Right lobe of liver (tissue), 4 donors: ENCODE measurements around the gene C19orf47.

Experiments
- CTCF ChIP-seq, 4 donors: fragments of 200-600 bp in 3 of 4; fragments of 450-650 bp in 1 of 4; IDR thresholded peaks; one replicate each; pipeline versions ENCODE4 v1.5.1 to v1.8.0; 2016 to 2022; ENCODE audit warnings: antibody characterized with exemption in 4 of 4, mild to moderate bottlenecking in 2 of 4
- POLR2A ChIP-seq: fragments of 450-650 bp; IDR thresholded peaks from one replicate; pipeline ENCODE4 v1.6.1; 2017; ENCODE audit warnings: antibody characterized with exemption, mild to moderate bottlenecking
- donor health status: DM: no; HTN: no; CAD: no.
- donor health status: DM: no; HTN: no; CAD: no.
- donor health status: DM: no; HTN: yes; CAD: no.

- TF ChIP-seq POLR2A (no peak), CTCF (IDR thresholded peaks at IDR 0.05) (no peak)
Measured at GRCh38 chr19:40335101-40335500, 13.1 kb downstream of the C19orf47 start.
